K562 (cell line): Measurements from ENCODE around the gene SUPT5H. TPM values are rescaled to one million over a fixed set of nuclear protein-coding genes. Genes with fewer than 3 reads are reported as not detected.

Source experiments
- CTCFL ChIP-seq: IDR thresholded peaks from 2 replicates; pipeline ENCODE4 v1.6.1; 2011; ENCODE audit warnings: borderline replicate concordance, low read depth, mild to moderate bottlenecking, moderate library complexity, low read length; ENCODE audit not compliant: insufficient read depth, poor library complexity, severe bottlenecking
- KDM2B ChIP-seq: fragments of 250-450 bp; sonication (Bioruptor Pico); IDR thresholded peaks from 2 replicates; pipeline ENCODE4 v1.8.0; 2021; ENCODE audit warnings: mild to moderate bottlenecking, moderate library complexity
- MGA ChIP-seq: fragments of 450-650 bp; IDR thresholded peaks from 2 replicates; pipeline ENCODE4 v1.6.1; 2016; ENCODE audit warnings: mild to moderate bottlenecking, moderate library complexity
- NR2C1 ChIP-seq, 2 experiments: fragments of 450-650 bp; IDR thresholded peaks; 2 replicates each; pipeline ENCODE4 v1.6.1; 2017; ENCODE audit warnings: mild to moderate bottlenecking in 2 of 2, antibody characterized with exemption in 1 of 2, inconsistent platforms in 1 of 2, missing compliant biosample characterization in 1 of 2, missing genetic modification characterization in 1 of 2
- PYGO2 ChIP-seq: fragments of 450-650 bp; IDR thresholded peaks from 2 replicates; pipeline ENCODE4 v1.6.1; 2016; ENCODE audit warnings: mild to moderate bottlenecking, missing genetic modification characterization, moderate library complexity, missing compliant biosample characterization
- RFX7 ChIP-seq: fragments of 250-450 bp; sonication (Bioruptor Pico); IDR thresholded peaks from 2 replicates; pipeline ENCODE4 v1.5.1; 2021; ENCODE audit warnings: mild to moderate bottlenecking
- SMARCE1 ChIP-seq: fragments of 450-650 bp; IDR thresholded peaks from 2 replicates; pipeline ENCODE4 v1.7.1; 2016; ENCODE audit warnings: mild to moderate bottlenecking
- TCFL5 ChIP-seq: fragments of 250-450 bp; sonication (Bioruptor Pico); conservative IDR thresholded peaks from 2 replicates; pipeline ENCODE4 v1.6.1; 2021; ENCODE audit warnings: mild to moderate bottlenecking, moderate library complexity, matching md5 sums
- ZNF512 ChIP-seq: IDR thresholded peaks from 2 replicates; pipeline ENCODE4 v1.6.1; 2016; ENCODE audit warnings: missing genetic modification characterization, missing compliant biosample characterization
- ZNF668 ChIP-seq: fragments of 250-450 bp; sonication (Bioruptor Pico); IDR thresholded peaks from 2 replicates; pipeline ENCODE4 v1.8.0; 2022; ENCODE audit warnings: mild to moderate bottlenecking, inconsistent platforms
- polyA plus RNA-seq, 8 experiments: library from polyadenylated mRNA; depleted of rRNA in 4 of 8; stranded (reverse) in 5 of 8; unstranded in 3 of 8; fragments of >200 nt; fragmentation: Nextera tagmentation in 2 of 8; fragmentation: Illumina TruSeq in 1 of 8; extraction: Ambion mirVana in 2 of 8; extraction: Trizol in 1 of 8; gene quantifications; 2 replicates each; pipeline versions ENCODE4 v1.2.1 to v1.2.3, GENCODE V29; 2011 to 2014; ENCODE audit warnings: inconsistent platforms in 1 of 8, missing spikeins in 1 of 8
- total RNA-seq, 7 experiments: library from RNA; depleted of rRNA in 6 of 7; stranded (reverse); fragments of >200 nt in 6 of 7; fragmentation: Illumina TruSeq in 2 of 7; extraction: Trizol in 2 of 7; gene quantifications; 2 replicates each; pipeline versions ENCODE4 v1.2.1 to v1.2.3, GENCODE V29; 2011 to 2021; ENCODE audit warnings: low replicate concordance in 1 of 7

Gene SUPT5H
- total and polyA plus RNA-seq, 9 of the 15 experiments (the other 6 are each of a cell fraction or from before 2014, with no cell fraction given) = 13.3 to 85.9 (median 35.9) TPM

GRCh38 chr19:39497996-39498797, 52.8 kb downstream of the SUPT5H start (continued):
- peak; percentile 89 for TF ChIP-seq MGA
- no peak for TF ChIP-seq ZNF512 (tag)
- no peak for TF ChIP-seq PYGO2 (tag)
- TF ChIP-seq RFX7 = no peak
- no peak for TF ChIP-seq NR2C1 (IDR thresholded peaks at IDR 0.05)
- no peak for TF ChIP-seq NR2C1 (tag; IDR thresholded peaks at IDR 0.05)
- TF ChIP-seq TCFL5 = no peak
- peak; percentile 61 for TF ChIP-seq KDM2B (CRISPR knock-in tag)
- no peak for TF ChIP-seq ZNF668 (CRISPR knock-in tag)
- no peak for TF ChIP-seq SMARCE1
- TF ChIP-seq CTCFL = peak; percentile 48
